ENCODE results near the gene AMOT.
"Not testable (repeated sequence)": the region's sequence is repeated elsewhere in the genome, so short reads cannot be mapped to it uniquely, and the experiment has no call there.

Gene AMOT

DNA sequence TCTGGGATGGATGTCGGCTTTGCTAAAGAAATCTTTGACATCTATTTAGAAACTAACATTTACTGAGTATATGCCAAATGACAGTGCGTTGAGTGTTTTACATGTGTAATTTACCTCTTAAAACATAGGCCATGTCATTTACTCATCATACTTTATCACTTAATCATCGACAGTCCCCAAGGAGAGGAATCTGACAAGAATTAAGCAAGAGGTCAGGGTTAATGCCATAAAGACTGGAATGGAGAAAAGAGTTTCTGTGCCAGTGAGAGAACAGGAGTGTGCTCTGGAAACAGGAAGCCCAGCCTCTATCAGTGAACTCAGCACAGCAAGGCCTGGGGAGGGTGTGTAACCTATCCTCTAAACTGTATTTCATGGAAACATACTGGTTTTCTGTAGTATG, 28.0 kb upstream of the AMOT start:
- in situ Hi-C loops (cut with HindIII; ENCODE audit: low pct_ligation_motif_present, low sequenced_read_pairs), result no loop called here
- Histone ChIP-seq H3K36me3 (replicated peaks) (no peaks in the 10 kb centered on the region), H3K27ac (no peak overlapping the region), H3K27me3 (replicated peaks) (no peaks in the 10 kb centered on the region), H3K4me3 (ENCODE audit: low read depth, low read length) (no peak overlapping the region)
- TF ChIP-seq, protein P1, sequence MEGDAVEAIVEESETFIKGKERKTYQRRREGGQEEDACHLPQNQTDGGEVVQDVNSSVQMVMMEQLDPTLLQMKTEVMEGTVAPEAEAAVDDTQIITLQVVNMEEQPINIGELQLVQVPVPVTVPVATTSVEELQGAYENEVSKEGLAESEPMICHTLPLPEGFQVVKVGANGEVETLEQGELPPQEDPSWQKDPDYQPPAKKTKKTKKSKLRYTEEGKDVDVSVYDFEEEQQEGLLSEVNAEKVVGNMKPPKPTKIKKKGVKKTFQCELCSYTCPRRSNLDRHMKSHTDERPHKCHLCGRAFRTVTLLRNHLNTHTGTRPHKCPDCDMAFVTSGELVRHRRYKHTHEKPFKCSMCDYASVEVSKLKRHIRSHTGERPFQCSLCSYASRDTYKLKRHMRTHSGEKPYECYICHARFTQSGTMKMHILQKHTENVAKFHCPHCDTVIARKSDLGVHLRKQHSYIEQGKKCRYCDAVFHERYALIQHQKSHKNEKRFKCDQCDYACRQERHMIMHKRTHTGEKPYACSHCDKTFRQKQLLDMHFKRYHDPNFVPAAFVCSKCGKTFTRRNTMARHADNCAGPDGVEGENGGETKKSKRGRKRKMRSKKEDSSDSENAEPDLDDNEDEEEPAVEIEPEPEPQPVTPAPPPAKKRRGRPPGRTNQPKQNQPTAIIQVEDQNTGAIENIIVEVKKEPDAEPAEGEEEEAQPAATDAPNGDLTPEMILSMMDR (IDR thresholded peaks at IDR 0.05; ENCODE audit: low read depth, low read length, missing control alignments), result no peak
- DNase-seq, result no peak

DNA sequence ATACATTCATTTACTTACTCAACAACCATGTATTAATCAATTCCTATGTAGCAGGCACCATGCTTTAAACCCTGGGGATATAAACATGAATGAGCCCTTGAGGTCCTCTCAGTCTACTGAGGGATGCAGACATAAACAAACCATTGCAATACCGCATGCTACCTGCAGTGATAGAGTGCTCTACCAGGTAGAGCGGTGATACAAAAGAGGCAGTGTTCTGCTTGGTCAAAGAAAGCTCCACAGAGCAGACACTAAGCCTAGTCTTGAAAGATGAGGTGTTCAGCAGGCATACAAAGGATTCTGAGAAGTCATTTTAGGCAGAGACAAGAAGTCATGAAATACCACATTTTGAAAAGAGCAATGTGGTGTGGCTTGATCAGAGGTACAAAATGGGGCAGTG, 26.9 kb upstream of the AMOT start:
- in situ Hi-C loops (cut with HindIII; ENCODE audit: low pct_ligation_motif_present, low sequenced_read_pairs), result no loop called here
- DNase-seq, result no peak
- Histone ChIP-seq H3K27me3 (replicated peaks) (no peaks in the 10 kb centered on the region), H3K36me3 (replicated peaks) (no peaks in the 10 kb centered on the region), H3K4me3 (ENCODE audit: low read depth, low read length) (no peak overlapping the region), H3K27ac (no peak overlapping the region)
- TF ChIP-seq, protein P1 (IDR thresholded peaks at IDR 0.05; ENCODE audit: low read depth, low read length, missing control alignments), result no peak

DNA sequence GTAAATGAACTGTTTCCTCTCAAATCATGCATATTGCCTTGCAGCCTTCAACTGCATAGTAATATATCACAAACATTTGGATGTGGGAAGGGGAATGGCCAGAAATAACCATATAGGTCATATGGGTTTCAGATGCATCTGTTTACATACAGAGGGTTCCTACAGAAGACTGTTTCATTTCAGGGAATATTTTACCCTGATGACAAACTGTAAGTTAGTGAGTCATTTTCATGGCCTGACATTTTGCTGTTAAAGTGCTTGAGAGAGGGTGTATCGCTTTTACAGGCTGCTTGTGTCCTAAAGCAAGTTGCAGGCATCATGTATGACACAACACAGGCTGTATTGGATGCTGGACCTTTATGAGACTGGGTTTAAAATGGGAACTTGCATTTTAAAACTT, 25.5 kb upstream of the AMOT start:
- H3K27me3 ChIP-seq (replicated peaks), result no peaks in the 10 kb centered on the region
- TF ChIP-seq, protein P1 (IDR thresholded peaks at IDR 0.05; ENCODE audit: low read depth, low read length, missing control alignments), result no peak
- H3K27ac ChIP-seq, result no peak overlapping the region
- H3K36me3 ChIP-seq (replicated peaks), result no peaks in the 10 kb centered on the region
- DNase-seq, result no peak
- in situ Hi-C loops (cut with HindIII; ENCODE audit: low pct_ligation_motif_present, low sequenced_read_pairs), result no loop called here
- H3K4me3 ChIP-seq (ENCODE audit: low read depth, low read length), result no peak overlapping the region

DNA sequence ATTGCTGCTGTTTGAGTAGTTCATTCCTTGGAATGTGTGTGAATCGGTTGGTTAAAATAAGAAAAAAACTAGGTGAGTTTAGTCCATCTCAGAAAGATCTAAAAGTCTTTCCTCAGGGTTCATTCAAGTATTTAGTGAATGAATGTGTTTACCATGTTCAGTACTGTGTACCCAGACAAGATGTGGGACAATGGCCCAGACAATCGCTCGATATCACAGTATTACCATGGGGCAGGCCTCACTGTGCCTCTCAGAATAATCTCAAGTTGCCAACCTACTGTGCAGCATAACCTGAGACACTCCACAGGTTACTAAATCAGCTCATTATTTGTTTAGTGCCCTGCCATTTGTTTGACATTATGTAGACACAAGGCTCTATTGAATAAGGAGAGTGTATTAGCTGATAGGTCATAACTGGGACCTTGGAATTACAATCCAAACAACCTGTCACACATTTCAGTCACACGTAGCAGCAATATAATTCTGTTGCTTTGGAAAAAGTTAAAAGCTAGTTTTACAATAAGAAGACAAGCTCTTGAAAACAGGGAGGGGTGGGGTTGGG, 24.9 kb upstream of the AMOT start:
- no peaks in the 10 kb centered on the region for H3K27me3 ChIP-seq (replicated peaks)
- no peak overlapping the region for H3K4me3 ChIP-seq (ENCODE audit: low read depth, low read length)
- in situ Hi-C loops (cut with HindIII; ENCODE audit: low pct_ligation_motif_present, low sequenced_read_pairs), result no loop called here
- no peaks in the 10 kb centered on the region for H3K36me3 ChIP-seq (replicated peaks)
- TF ChIP-seq, protein P1 (IDR thresholded peaks at IDR 0.05; ENCODE audit: low read depth, low read length, missing control alignments), result no peak
- DNase-seq, result no peak
- no peak overlapping the region for H3K27ac ChIP-seq

DNA sequence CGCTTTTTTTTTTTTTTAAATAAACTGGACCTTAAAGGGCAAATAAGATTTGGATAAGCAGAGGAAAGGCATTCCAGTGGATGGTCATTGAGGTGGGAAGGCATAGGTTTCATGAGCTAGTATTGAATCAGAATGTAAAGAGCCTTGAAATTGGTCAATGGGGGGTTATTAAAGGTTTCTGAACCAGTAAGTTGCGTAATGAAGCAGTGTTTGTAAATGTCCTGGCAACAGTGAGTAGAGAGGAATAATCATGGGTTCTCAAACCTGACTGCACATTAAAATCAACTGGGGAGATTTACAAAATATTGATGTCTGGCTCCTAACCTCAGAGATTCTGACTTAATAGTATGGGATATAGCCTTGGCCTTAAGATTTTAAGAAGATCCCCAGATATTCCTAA, 23.2 kb upstream of the AMOT start:
- TF ChIP-seq, protein P1 (IDR thresholded peaks at IDR 0.05; ENCODE audit: low read depth, low read length, missing control alignments), result no peak
- in situ Hi-C loops (cut with HindIII; ENCODE audit: low pct_ligation_motif_present, low sequenced_read_pairs), result no loop called here
- Histone ChIP-seq H3K36me3 (replicated peaks) (no peaks in the 10 kb centered on the region), H3K4me3 (ENCODE audit: low read depth, low read length) (no peak overlapping the region), H3K27ac (no peak overlapping the region), H3K27me3 (replicated peaks) (no peaks in the 10 kb centered on the region)
- no peak for DNase-seq

DNA sequence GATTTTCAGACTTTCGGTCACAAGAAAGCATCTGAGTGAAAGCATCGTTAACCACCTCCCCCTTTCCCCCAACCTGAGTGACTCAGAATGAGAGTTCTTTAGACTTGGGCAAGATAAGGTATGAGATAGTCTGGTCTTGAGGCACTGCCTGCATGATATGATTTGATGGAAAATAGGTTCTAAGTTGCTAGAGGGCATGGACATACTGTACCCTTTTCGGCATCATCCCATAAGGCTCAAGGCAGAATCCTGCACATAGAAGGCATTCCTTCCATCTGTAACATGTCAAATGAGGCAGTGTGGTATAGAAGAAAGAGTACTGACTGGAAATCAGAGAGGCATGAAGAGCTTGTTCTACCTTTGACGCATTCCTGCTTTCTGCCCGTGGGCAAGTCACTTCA, 16.8 kb upstream of the AMOT start:
- Histone ChIP-seq H3K27me3 (replicated peaks) (no peaks in the 10 kb centered on the region), H3K27ac (no peak overlapping the region), H3K4me3 (ENCODE audit: low read depth, low read length) (no peak overlapping the region), H3K36me3 (replicated peaks) (no peaks in the 10 kb centered on the region)
- TF ChIP-seq, protein P1 (IDR thresholded peaks at IDR 0.05; ENCODE audit: low read depth, low read length, missing control alignments), result no peak
- DNase-seq, result no peak
- in situ Hi-C loops (cut with HindIII; ENCODE audit: low pct_ligation_motif_present, low sequenced_read_pairs), result no loop called here

DNA sequence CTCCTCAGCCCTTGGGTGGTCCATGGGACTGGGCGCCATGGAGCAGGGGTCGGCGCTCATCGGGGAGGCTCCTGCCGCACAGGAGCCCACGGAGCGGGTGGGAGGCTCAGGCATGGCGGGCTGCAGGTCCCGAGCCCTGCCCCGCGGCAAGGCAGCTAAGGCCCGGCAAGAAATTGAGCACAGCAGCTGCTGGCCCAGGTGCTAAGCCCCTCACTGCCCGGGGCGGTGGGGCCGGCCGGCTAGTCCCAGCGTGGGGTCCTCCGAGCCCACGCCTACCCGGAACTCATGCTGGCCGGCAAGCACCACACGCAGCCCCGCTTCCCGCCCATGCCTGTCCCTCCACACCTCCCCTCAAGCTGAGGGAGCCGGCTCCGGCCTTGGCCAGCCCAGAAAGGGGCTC, 14.3 kb upstream of the AMOT start:
- H3K4me3 ChIP-seq (ENCODE audit: low read depth, low read length); DNase-seq; H3K36me3 ChIP-seq (replicated peaks); H3K27ac ChIP-seq; in situ Hi-C loops (cut with HindIII; ENCODE audit: low pct_ligation_motif_present, low sequenced_read_pairs); H3K27me3 ChIP-seq (replicated peaks): not testable (repeated sequence)
